Effector CD8-positive, alpha-beta T cell (primary cell): ENCODE data around the gene ITPR2.
"Not testable (repeated sequence)": the region's sequence is repeated elsewhere in the genome, so short reads cannot be mapped to it uniquely, and the experiment has no call there.

Experiments
- DNase-seq: peaks from one replicate; lab custom pipeline; 2025; lab: John Stamatoyannopoulos, UW

The ITPR2 gene

GRCh38 chr12:26338586-26339572, 494.1 kb downstream of the ITPR2 start:
- no peak for DNase-seq

GRCh38 chr12:26335651-26336050, 497.3 kb downstream of the ITPR2 start:
- no peak for DNase-seq

- DNase-seq, result no peak
Measured at GRCh38 chr12:26334621-26335124, 498.3 kb downstream of the ITPR2 start.

- no peak for DNase-seq
Measured at GRCh38 chr12:26331960-26332359, 501.0 kb downstream of the ITPR2 start.

GRCh38 chr12:26331136-26331535, 501.9 kb downstream of the ITPR2 start:
- no peak for DNase-seq

GRCh38 chr12:26327975-26328644, 504.9 kb downstream of the ITPR2 start:
- DNase-seq, result no peak

GRCh38 chr12:26323673-26324072, 509.3 kb downstream of the ITPR2 start:
- no peak for DNase-seq

GRCh38 chr12:26319511-26319910, 513.5 kb downstream of the ITPR2 start:
- DNase-seq, result no peak

GRCh38 chr12:26318661-26319068, 514.3 kb downstream of the ITPR2 start:
- DNase-seq, result no peak

- no peak for DNase-seq
Measured at GRCh38 chr12:26317942-26318575, 514.9 kb downstream of the ITPR2 start.

- not testable (repeated sequence) for DNase-seq
Measured at GRCh38 chr12:26314103-26314502, 518.9 kb downstream of the ITPR2 start.

- not testable (repeated sequence) for DNase-seq
Measured at GRCh38 chr12:26310489-26310888, 522.5 kb downstream of the ITPR2 start.

- no peak for DNase-seq
Measured at GRCh38 chr12:26309634-26310033, 523.4 kb downstream of the ITPR2 start.

GRCh38 chr12:26304273-26304672, 528.7 kb downstream of the ITPR2 start:
- no peak for DNase-seq

- DNase-seq, result no peak
Measured at GRCh38 chr12:26303418-26303817, 529.6 kb downstream of the ITPR2 start.

GRCh38 chr12:26302776-26303175, 530.2 kb downstream of the ITPR2 start:
- DNase-seq, result no peak

GRCh38 chr12:26299751-26300150, 533.2 kb downstream of the ITPR2 start:
- DNase-seq, result no peak

GRCh38 chr12:26298785-26299621, 534.0 kb downstream of the ITPR2 start:
- no peak for DNase-seq

- DNase-seq, result no peak
Measured at GRCh38 chr12:26297396-26298070, 535.5 kb downstream of the ITPR2 start.

GRCh38 chr12:26295001-26295400, 538.0 kb downstream of the ITPR2 start:
- DNase-seq, result no peak

GRCh38 chr12:26293612-26294011, 539.4 kb downstream of the ITPR2 start:
- DNase-seq, result no peak
